Dermis microvascular lymphatic vessel endothelial cell (primary cell): ENCODE results near the gene BNC2. TPM values are rescaled to one million over a fixed set of nuclear protein-coding genes. Genes with fewer than 3 reads are reported as not detected.
"Not testable (repeated sequence)": the region's sequence is repeated elsewhere in the genome, so short reads cannot be mapped to it uniquely, and the experiment has no call there.

Experiments
- DNase-seq, 2 donors: peaks; one replicate each; pipeline versions ENCODE4 v3.0.0 to v3.0.0-alpha.2; 2010; ENCODE audit warnings: low read depth in 2 of 2
- total RNA-seq: library from RNA; depleted of rRNA; stranded (reverse); fragments of >200 nt; gene quantifications from 2 replicates; pipeline ENCODE4 v1.2.1, GENCODE V29; 2014

Gene BNC2
- total RNA-seq = 4.5 and 5.7 TPM in 2 replicates

GRCh38 chr9:16870596-16871335 lies at the start of gene BNC2:
Gene BNC2, minus strand, starts transcription at chr9:16870670. Its CDS starts 22 bp downstream, at chr9:16870648.
- peak in 1 of 2 donors; percentile 40 for DNase-seq

- peak in 1 of 2 donors; percentile 9 for DNase-seq
Measured at GRCh38 chr9:16918920-16919319, 48.5 kb upstream of the BNC2 start.

- DNase-seq = no peak
Measured at GRCh38 chr9:16915126-16915831, 44.8 kb upstream of the BNC2 start.

GRCh38 chr9:16912197-16912596 lies 41.7 kb upstream of the BNC2 start:
- DNase-seq = no peak

- DNase-seq = not testable (repeated sequence)
Measured at GRCh38 chr9:16908206-16908605, 37.7 kb upstream of the BNC2 start.

- DNase-seq = no peak
Measured at GRCh38 chr9:16904655-16905054, 34.2 kb upstream of the BNC2 start.

- DNase-seq = no peak
Measured at GRCh38 chr9:16901590-16901989, 31.1 kb upstream of the BNC2 start.

- DNase-seq = peak in 1 of 2 donors; percentile 20
Measured at GRCh38 chr9:16899606-16900005, 29.1 kb upstream of the BNC2 start.

GRCh38 chr9:16898464-16898863 lies 28.0 kb upstream of the BNC2 start:
- no peak for DNase-seq

- no peak for DNase-seq
Measured at GRCh38 chr9:16888594-16888993, 18.1 kb upstream of the BNC2 start.

GRCh38 chr9:16885931-16886330 lies 15.5 kb upstream of the BNC2 start:
- no peak for DNase-seq

GRCh38 chr9:16884952-16885513 lies 14.6 kb upstream of the BNC2 start:
- DNase-seq = no peak

GRCh38 chr9:16884373-16884772 lies 13.9 kb upstream of the BNC2 start:
- no peak for DNase-seq

GRCh38 chr9:16883586-16883985 lies 13.1 kb upstream of the BNC2 start:
- DNase-seq = no peak

GRCh38 chr9:16882440-16882839 lies 12.0 kb upstream of the BNC2 start:
- DNase-seq = not testable (repeated sequence)

- DNase-seq = no peak
Measured at GRCh38 chr9:16879416-16879815, 8.9 kb upstream of the BNC2 start.

- no peak for DNase-seq
Measured at GRCh38 chr9:16877256-16877655, 6.8 kb upstream of the BNC2 start.

- DNase-seq = no peak
Measured at GRCh38 chr9:16873126-16873802, 2.8 kb upstream of the BNC2 start.

GRCh38 chr9:16871336-16872151 lies 1.1 kb upstream of the BNC2 start:
- peak in 1 of 2 donors; percentile 44 for DNase-seq

- no peak for DNase-seq
Measured at GRCh38 chr9:16869882-16870595, 431 bp downstream of the BNC2 start.
